ENCODE measurements around the gene POU3F1.

The POU3F1 gene

GRCh38 chr1:38046333-38046883, at the start of gene POU3F1:
Gene POU3F1 (minus strand): TSS chr1:38046793. CDS start chr1:38046743, 50 bp downstream.
- no peak for ATAC-seq
- no peak for DNase-seq

- DNase-seq, result no peak
- no peak for ATAC-seq
Observed at GRCh38 chr1:38095454-38095931, 48.9 kb upstream of the POU3F1 start.

GRCh38 chr1:38094711-38095290, 48.2 kb upstream of the POU3F1 start:
- no peak for ATAC-seq

GRCh38 chr1:38093569-38094520, 47.3 kb upstream of the POU3F1 start:
- DNase-seq, result no peak
- no peak for ATAC-seq

More at GRCh38 chr1:38094711-38095290, 48.2 kb upstream of the POU3F1 start:
- no peak for DNase-seq

GRCh38 chr1:38092256-38092655, 45.7 kb upstream of the POU3F1 start:
- no peak for DNase-seq
- ATAC-seq, result no peak

- DNase-seq (no peak), ATAC-seq (no peak)
Observed at GRCh38 chr1:38090796-38091195, 44.2 kb upstream of the POU3F1 start.

- DNase-seq (no peak), ATAC-seq (no peak)
Observed at GRCh38 chr1:38089712-38090360, 43.2 kb upstream of the POU3F1 start.

GRCh38 chr1:38088791-38089190, 42.2 kb upstream of the POU3F1 start:
- no peak for ATAC-seq

GRCh38 chr1:38088366-38088765, 41.8 kb upstream of the POU3F1 start:
- ATAC-seq (no peak), DNase-seq (no peak)

More at GRCh38 chr1:38088791-38089190, 42.2 kb upstream of the POU3F1 start:
- DNase-seq, result no peak

- ATAC-seq (no peak), DNase-seq (no peak)
Observed at GRCh38 chr1:38087676-38088075, 41.1 kb upstream of the POU3F1 start.

GRCh38 chr1:38085666-38086330, 39.2 kb upstream of the POU3F1 start:
- no peak for ATAC-seq
- DNase-seq, result no peak

GRCh38 chr1:38084700-38085099, 38.1 kb upstream of the POU3F1 start:
- ATAC-seq (no peak), DNase-seq (no peak)

- ATAC-seq, result no peak
- DNase-seq, result no peak
Observed at GRCh38 chr1:38084113-38084512, 37.5 kb upstream of the POU3F1 start.

- DNase-seq (no peak), ATAC-seq (no peak)
Observed at GRCh38 chr1:38083541-38083940, 36.9 kb upstream of the POU3F1 start.

- DNase-seq (no peak), ATAC-seq (no peak)
Observed at GRCh38 chr1:38082769-38083263, 36.2 kb upstream of the POU3F1 start.

- no peak for ATAC-seq
- no peak for DNase-seq
Observed at GRCh38 chr1:38079019-38079418, 32.4 kb upstream of the POU3F1 start.

- no peak for ATAC-seq
- no peak for DNase-seq
Observed at GRCh38 chr1:38077523-38078147, 31.0 kb upstream of the POU3F1 start.

GRCh38 chr1:38076455-38076854, 29.9 kb upstream of the POU3F1 start:
- ATAC-seq, result no peak
- no peak for DNase-seq

- no peak for DNase-seq
- no peak for ATAC-seq
Observed at GRCh38 chr1:38076038-38076437, 29.4 kb upstream of the POU3F1 start.

- DNase-seq (no peak), ATAC-seq (no peak)
Observed at GRCh38 chr1:38075191-38075590, 28.6 kb upstream of the POU3F1 start.

- DNase-seq (no peak), ATAC-seq (no peak)
Observed at GRCh38 chr1:38074302-38074677, 27.7 kb upstream of the POU3F1 start.

Data from stimulated activated naive CD8-positive, alpha-beta T cell treated with anti-CD3 and anti-CD28 coated beads, Interleukin-15, Interleukin-2, amounts not matched to agents 100 U/mL and 50 U/mL, for 24 hours (primary cell).